NCI-H82 treated with DMSO at 0.1 percent for 48 hours (cell line): ENCODE results near the gene CD248.

Experiments
- DNase-seq: peaks from one replicate; lab custom pipeline; 2025; ENCODE audit not compliant: unreplicated experiment; lab: John Stamatoyannopoulos, UW

CD248 gene

DNA sequence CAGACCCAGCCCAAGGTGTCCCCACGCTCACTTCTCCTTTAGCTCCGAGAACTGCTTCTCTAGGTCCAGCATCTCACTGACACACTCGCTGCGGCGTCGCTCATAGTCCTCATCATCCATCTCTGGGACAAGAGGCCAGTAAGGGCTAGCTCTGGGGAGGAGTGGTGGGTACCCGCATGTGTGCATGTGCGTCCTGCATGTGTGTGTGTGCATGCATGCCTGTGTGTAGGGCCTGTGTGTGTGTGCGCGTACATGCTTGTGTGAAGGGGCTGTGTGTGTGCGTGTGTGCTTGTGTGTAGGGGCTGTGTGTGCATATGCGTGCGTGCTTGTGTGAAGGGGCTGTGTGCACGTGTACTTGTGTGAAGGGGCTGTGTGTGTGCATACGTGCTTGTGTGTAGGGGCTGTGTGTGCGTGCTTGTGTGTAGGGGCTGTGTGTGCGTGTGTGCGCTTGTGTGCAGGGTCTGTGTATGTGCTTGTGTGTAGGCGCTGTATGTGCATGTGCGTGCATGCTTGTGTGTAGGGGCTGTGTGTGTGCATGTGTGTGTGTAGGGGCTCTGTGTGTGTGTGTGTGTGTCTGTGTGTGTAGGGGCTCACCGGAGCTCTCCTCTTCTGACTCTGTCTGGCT, 24.8 kb upstream of the CD248 start:
- no peak for DNase-seq

DNA sequence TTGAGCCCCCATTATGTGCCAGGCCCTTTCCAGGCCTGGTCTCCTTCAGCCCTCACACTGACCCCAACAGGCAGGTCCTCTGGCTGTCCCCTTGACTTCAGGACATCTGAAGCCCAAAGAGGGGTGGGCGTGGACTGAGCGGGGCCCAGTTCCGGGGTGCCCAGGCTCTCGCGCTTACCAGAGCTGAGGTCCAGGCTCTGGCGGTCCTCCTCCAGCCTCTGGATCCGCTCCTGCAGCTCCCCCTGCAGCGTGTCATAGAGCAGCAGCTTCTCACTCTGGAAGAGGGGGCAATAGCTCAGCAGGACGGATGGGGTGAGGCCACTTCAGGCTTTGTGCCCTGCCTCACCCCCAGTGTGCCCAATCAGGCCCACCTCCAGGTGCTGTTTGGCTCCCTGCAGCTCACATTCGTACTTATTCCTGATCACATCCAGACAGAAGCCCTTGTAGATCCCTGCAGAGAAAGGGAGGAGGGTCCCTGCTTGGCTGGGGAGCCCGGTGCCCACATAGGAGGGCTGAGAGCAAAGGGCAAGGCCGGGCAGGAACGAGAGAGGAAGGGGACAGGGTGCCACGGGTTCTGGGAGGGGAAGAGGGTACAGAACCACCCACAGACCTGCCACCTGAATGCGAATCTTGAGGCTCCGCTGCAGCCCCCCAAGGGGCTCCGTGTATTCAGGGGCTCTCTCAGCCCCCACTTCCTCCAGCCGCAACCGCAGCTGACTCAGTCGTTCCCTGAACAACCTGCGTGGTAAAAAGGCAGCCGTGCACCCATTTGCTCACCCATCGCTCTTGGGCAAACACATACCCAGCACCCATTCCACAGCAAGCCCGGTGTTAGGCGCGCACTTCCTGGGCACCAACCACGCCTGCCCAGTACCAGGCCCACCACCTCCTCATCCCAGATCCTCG, 24.0 kb upstream of the CD248 start:
- no peak for DNase-seq

DNA sequence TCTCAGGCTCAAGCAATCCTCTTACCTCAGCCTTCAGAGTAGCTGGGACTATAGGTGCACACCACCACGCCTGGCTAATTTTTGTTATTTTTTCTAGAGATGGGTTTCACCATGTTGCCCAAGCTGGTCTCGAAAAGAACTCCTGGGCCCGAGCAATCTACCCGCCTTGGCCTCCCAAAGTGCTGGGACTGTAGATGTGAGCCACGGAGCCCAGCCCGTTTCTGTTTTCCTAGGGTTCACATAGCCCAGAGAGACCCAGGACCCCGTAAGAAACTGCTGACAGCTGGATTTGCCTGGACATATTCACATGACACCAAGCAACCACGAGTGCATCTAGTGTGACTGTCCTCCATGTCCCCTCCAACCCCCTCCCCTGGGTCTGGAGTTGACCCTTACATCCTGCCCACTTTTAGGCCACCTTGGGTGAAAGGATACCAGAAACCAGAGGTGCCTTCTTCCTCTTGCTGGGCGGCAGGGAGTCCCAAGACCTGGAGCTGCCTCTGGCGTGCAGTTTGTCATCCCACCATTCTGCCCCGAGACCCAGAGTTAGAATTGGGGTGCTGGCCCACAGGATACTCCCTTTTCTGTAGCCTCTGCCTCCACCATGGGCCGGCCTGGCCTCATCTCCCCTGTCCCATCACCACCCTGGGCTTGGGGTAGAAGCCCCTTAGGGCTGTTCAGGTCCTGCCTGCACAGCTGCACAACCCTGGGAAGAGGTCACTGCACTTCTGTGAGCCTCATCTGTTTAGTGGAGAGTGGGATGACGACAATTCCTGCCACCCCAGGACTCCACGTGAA, 23.0 kb upstream of the CD248 start:
- DNase-seq = no peak

DNA sequence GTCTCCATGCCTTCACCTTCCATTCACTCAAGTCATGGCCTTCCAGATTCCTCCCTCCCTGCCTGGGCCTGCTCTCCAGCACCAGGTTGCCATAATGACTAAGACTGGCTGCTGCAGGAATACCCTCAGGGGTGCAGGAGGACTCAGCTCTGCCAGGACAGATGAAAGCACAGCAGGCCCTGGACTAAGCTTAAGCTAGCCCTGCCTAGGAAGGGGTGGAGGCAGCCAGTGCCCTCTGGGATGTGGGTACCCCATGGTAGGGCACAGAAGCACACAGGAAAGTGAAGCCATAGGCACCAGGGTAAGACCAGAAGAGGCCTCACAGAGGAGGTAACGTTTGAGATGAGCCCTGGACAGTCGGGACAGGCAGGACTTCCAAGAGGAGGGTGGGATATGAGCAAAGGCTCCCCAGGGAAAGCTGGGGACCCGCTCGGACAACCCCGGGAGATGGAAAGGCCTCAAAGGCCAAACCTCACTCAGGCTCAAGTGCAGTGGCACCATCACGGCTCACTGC, 22.4 kb upstream of the CD248 start:
- no peak for DNase-seq

DNA sequence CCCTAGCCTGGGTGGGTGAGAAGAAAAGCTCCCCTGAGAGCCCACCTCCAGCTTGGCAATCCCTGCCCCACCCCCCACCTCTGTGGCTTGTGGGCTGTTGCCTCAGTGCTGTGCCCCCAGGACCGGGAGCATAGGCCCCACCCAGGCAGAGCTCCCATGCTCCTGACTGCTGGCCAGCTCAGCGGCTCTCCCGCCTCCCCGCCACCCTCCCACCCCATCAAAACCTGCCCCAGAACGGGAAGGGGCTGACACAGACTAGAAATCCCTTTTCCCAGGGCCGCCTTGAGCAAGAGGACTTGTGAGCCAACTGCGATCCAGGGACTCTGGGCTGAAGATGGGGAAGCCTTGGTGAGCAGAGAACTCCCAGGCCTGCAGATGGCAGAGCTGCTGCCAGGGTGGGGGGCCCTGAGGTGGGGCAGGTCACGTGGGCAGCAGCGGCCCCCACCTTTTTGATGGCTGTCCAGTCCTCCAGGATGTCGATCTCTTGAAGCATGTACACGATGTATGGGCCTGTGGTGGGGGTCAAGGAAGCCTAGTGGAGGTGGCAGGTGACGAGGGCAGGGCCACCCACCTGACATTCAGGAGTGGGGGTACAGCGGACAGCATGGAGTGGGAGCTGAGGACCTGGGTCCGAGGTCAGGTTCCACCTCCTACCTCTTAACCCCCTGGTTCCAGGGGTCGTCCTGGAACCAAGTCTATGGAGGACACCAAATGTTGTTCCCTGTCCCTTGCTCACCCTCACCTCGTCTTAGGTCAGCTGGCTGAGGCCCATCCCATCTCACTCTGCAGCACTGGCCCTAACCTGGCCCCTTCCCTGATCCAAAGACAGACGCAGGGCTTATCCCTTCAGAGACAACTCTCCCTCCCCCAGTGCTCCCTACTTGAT, 21.7 kb upstream of the CD248 start:
- DNase-seq = no peak

DNA sequence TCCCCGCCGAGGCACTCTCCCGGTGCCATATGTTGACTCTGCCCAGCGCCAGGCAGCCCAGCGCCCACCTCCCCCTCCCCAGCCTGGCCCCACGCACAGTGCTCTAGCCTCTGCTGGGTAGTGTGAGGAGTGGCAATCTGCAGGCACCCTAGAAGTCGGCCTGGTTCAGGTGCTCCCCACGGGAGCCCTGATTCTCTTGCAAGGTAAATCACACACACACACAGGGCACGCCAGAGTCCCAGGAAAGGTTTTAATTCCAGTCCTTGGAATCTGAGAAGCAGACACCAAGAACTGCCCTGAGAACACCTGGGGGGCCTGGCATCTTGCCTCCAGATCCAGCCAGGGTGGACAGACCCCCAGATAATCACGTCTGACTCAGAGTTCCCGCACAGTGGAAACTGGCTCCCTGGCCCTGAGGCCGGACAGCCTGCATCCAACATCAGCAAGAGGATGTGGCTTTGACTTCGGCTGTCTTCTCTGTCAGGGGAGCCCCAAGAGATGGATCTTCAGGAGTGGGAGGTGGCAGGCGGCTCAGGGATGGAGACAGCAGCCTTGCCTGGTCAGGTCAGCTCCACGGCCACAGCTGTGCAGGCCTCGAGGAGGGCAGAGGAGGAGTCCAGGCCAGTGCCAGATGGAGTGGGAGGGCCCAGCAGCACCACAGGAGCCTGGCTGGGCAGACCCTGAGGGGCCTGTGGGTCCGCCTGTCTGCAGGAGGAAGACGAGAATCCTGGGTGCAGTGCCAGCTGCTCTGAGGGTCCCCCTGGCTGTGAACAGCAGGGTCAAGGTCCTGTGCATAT, 20.5 kb upstream of the CD248 start:
- DNase-seq = no peak

DNA sequence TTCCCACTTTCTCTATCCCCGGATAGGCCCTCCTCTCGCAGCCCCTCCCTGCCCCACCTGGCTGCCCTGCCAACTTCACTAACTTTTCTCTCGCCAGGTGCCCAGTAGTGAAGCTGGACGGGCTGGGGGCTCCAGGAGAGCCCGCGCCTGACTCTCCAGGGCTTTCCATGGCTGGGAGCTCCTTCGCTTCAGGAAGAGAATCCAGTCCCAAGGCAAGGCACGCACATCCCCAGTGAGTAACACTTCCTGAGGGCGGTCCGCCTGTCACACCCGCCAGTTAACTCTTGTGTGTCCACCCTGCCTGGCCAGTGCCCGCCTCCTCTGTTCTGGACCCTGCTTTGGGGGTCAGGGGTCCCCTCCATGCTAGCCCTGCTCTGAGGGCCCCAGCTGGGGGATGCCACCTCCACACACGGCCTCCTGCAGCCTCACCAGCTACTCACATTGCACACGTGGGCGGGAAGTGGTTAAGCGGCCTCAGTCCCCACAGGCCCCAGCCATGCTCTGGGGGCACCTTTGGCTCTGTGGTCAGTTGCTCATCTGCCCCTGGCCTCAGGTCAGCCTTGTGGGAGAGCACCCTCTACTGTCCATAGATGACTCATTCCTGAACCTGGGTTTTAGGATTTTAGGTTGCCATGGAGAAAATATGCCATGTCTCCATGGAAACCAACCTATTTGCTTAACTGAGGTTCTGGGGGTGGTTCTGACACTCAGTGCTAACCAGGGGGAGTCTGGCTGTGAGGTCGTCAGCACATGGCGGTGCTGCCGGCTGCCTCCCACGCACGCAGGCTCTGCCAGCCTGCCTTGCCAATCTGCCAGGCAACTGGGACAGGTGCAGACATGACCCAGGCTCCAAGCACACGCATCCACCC, 19.6 kb upstream of the CD248 start, which contains the start of gene RIN1:
Gene RIN1, minus strand, starts transcription at position 201 of the 869 bp plus-strand sequence. Its CDS starts 32 bp downstream, at position 169.
- DNase-seq = no peak

DNA sequence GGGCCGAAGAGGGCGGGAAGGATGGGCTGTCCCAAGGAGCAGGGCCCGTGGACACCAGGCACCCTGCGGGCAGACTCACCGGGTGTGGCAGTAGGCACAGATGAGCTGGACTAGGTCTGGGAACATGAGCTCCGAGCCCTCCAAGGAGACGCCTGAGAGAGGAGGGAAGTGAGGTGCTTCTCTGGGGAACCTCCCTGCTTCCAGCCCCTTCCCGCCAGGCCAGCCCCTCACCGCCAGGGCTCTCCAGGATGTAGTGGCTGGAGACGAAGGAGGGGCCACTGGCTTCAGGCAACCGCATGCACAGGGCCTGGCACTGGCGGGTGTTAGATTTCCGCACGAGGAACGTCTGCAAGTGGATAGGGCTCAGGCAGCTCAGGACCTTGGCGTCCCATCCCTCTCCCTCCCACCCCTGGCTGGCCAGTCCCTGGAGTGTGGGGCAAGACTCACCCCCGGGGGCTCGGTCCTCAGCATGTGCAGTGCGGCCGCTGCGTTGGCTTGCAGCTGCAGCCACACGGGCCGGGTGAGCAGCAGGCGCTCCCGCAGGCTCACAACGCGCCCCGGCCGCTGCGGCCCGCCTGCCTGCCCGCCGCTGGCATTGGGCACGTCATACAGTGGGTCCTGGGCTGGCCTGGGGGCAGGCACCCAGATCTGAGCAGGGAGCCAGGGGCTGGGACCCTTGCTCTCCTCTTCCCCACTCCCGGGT, 18.8 kb upstream of the CD248 start:
- DNase-seq = no peak

DNA sequence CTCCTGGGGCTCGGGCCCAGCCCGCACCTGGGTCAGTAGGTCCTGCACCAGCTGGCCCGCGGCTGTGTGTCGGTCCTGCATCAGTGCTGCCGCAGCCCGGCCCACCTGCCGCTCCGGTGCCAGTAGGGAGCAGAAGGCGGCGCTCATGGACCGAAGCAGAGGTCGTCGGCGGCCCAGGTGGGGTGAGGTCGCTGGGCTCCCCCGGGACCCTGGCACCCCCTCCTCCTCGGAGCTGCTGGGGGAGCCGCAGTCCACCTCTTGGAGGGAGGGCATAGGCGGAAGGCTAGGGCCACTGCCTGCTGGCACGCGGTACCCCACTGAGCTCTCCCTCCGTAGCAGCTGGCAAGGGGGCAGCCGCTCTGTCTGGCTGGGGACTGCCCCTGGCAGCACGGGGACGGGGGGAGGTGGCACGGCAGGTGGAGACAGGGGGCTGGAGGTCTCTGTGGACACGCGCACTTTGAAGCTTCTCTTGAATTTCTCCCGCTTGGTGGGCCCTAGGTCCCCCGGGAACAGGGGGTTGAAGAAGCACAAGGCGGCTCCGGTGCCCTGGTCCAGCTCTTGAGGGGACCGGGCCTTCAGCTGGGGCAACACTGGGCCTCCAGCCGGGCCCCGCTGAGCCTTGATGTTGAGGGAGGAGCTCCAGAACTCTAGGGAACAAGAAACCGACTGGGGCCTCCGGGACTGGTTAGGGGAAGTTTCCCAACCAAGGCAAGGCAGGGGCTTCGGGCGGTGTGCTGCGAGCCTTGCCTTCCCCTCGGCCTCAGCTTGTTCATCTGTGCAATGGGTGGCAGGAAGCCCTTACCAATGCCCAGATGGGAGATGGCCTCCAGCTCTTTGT, 18.0 kb upstream of the CD248 start:
- DNase-seq = no peak

DNA sequence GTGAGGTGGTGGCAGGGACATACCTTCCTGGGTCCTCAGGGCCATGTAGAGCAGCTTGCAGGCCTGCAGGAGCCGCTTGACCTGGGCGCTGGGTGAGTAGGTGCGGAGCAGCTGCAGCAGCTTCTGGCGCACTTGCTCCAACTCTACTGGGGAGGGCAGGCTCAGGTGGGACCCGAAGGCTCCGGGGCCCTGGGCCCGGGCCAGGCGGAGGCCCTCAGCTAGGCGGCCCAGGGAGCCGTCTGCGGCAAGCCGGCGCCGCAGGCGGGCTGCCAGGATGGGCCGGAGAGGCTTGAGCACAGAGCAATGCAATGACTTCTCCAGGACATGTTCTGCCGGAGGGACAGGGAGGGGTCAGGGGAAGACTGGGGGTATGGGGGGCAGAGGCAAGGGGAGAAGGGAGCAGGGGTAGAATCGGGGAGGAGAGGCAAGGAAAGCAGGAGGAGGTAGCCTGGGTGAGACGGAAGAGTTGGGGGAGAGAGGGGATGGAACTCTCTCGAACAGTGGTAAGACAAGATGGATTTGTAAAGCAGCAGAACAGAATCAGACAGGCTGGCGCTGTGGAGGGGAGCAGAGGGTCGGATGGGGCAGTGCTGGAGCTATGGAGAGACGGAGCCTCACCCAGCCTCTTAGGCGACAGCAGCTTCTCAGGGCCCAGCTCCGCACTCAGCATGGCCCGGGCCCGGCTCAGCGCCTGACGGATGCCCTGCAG, 17.2 kb upstream of the CD248 start:
- no peak for DNase-seq

DNA sequence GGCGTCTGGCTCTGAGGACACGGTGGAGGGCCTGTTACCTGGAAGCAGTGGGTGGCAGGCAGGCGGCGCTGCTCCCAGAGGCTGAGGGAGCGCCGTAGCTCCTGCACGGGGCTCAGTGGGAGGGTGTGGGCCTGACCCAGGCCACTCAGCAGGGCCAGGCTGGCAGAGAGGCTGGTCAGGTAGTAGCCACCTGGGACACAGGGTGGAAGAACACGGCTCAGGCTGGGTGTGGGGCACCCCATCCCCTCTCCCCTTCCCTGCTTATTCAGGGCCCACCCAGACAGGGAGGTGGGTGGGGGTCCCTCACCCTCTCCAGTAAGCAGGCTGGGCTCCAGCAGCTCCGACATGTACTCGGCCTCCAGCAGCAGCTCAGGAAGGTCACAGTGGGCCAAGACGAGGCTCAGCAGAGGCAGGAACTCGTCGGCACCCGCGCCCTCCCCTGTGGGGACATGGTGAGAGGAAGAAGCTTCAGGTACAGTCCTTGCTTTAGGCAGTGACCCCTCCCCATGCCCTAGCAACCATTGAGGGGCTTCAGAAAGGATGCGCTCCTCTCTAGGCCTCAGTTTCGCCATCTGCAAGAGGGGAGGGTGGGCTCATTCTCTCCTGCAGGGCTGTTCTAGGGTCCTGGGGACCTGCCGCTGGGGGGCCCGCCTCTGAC, 16.5 kb upstream of the CD248 start:
- DNase-seq = no peak

DNA sequence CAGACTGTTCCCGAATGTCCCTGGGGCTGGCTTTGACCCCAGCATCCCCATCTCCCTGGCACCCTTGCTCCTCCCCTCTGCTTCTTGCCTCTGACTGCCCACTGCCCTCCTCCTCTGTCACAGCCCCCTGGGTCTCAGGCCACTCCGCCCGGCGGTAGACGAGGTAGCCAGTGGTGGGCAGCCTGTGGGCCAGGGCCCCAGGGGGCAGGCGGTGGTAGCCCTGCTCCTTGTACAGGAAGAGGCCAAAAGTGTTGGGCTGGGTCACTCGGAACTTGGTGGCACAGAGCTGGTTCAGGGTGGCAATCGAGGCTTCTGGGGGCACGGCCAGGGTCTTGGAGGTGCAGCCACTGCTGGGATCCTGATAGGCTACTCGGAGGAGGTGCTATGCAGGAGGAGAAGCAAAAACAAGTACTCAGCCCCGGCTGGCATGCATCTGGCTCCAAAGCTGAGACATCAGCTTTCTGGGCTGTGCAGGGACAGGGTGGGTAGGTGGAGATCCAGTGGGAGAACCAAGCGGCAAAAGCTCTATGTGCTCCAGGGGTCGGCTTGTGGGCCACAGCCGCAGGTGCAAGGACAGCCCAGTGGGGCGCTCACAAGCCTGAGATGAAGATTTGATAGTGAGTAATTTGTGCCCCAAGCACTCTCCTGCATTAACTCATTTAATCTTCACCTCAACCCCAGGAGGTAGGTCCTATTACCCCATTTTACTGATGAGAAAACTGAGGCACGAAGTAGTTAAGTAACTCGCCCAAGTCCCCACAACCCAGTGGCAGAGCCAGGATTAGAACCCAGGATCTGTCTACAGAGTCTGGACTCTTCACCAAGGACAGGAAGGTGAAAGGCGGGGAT, 15.8 kb upstream of the CD248 start:
- no peak for DNase-seq

DNA sequence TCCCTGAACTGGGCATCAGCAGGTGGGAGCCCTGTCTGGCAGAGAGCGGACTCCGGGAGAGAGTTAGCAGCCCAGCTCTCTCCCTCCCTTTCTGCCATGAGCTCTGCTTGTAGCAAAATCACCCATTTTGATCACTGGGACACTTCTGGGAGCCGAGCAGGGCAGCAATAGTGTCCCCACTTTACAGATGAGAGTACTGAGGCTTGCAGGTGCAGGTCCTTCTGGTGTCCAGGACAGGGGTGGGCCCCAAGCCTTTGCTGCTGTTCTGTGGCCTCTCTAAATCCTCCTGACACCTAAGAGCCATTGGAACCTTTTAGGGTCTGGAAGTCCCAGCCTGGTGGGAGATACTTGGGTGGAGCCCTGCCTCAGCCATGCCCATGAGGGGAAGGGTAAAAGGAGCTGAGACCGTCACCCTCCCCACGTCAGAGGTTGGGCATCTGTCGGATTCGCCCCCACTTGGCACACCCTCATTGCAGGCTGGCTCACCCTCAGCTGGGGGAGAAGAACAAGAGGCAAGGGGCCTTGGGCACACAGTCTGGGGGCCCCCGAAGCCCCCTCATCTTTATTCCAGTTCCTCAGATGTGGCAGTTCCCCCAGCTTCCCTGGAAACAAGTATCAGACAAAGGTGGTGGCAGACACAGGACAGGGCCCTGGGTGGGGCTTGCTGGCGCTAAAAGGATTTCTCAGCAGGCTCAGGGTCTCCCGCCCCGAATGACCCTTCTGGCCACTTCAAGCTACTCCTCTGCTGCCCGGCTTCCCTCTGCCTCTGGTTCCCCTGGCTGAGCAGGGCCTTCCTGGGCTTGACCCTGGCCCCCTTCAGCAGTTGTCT, 14.9 kb upstream of the CD248 start:
- DNase-seq = no peak

DNA sequence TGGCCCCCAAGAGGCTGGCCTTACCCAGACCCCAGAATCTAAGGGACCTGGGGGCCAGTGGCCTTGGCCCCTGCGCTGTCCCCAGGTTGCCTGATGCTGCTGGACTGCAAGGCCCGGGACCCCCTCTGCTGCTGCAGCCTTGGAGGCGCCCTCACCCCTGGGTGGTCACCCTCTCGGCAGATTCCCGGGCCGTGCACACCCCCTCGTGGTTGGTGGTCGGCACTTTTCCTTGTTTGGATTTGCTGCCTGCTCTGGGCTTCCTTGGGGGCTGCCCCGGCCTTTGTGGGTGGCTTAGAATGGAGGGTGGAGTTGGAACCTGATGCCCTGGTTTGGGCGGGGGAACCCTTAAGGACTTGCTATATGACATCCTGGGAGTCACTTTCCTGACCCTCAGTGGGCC, 14.1 kb upstream of the CD248 start:
- no peak for DNase-seq
